Left ventricle myocardium inferior (tissue), 1 donor: ENCODE results near the gene SAYSD1. TPM values are rescaled to one million over a fixed set of nuclear protein-coding genes. Genes with fewer than 3 reads are reported as not detected.
"Not testable (repeated sequence)": the region's sequence is repeated elsewhere in the genome, so short reads cannot be mapped to it uniquely, and the experiment has no call there.

Source experiments
- DNase-seq: peaks from one replicate; pipeline ENCODE4 v3.0.0-alpha.2; 2020
- H3K27ac ChIP-seq: fragments of 200-600 bp; replicated peaks from 2 replicates; pipeline ENCODE4 v1.8.0; 2021
- H3K27me3 ChIP-seq: fragments of 200-600 bp; 2 replicates; pipeline ENCODE4 v1.8.0; 2021; ENCODE audit warnings: low read depth
- H3K36me3 ChIP-seq: fragments of 200-600 bp; 2 replicates; pipeline ENCODE4 v1.8.0; 2021
- H3K4me1 ChIP-seq: fragments of 200-600 bp; 2 replicates; pipeline ENCODE4 v1.8.0; 2021
- H3K4me3 ChIP-seq: fragments of 200-600 bp; 2 replicates; pipeline ENCODE4 v1.8.0; 2021; ENCODE audit warnings: mild to moderate bottlenecking, moderate library complexity
- H3K9me3 ChIP-seq: fragments of 200-600 bp; replicated peaks from 2 replicates; pipeline ENCODE4 v1.8.0; 2021
- intact Hi-C: fragments of 100-400 bp; cut with micrococcal nuclease; formaldehyde crosslinking; loops from one replicate; pipeline ENCODE4 v1.11.0; 2022
- total RNA-seq: library from RNA; stranded (reverse); fragmentation: NEBNext Ultra II Directional; extraction: Animal tissue kit (Norgen Biotek cat#: 25700); gene quantifications from one replicate; pipeline ENCODE4 v1.2.1, GENCODE V29; 2021
- TF ChIP-seq, protein P1 (sequence below): fragments of 200-600 bp; IDR thresholded peaks from 2 replicates; pipeline ENCODE4 v1.8.0; 2021; ENCODE audit warnings: antibody characterized with exemption, mild to moderate bottlenecking, borderline replicate concordance
- donor health status: DM: no; HTN: yes; CAD: no; lungs with severe emphysema.

Gene SAYSD1
- total RNA-seq, 1 donor from 2014 or later, result 10.0 TPM

DNA sequence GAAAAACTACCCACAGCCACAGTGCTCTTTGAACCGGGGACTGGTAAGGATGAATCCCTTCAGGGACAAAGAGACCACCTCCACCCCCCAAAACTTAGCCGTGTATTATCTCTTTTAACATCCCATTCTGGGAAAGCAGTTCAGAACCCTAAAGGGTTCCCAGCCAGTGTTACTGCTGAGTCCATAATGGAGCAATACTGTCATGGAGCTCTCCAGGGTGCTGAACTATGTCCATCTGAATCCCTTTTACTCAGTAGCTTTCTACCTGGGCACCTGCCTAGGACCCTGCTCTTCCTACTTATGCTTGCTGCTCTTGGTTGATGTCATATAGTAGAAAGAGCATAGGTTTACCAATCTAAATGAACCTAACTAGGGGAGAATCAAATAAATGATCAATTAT, 22.3 kb upstream of the SAYSD1 start:
- Histone ChIP-seq H3K27me3 (peaks cover 24% of the 10 kb centered on the region), H3K4me3 (no peak overlapping the region), H3K27ac (no peak overlapping the region), H3K4me1 (peaks cover 6% of the 10 kb centered on the region), H3K9me3 (peaks cover 22% of the 10 kb centered on the region), H3K36me3 (no peaks in the 10 kb centered on the region)
- intact Hi-C loops, result no loop called here
- DNase-seq, result no peak
- TF ChIP-seq, protein P1, sequence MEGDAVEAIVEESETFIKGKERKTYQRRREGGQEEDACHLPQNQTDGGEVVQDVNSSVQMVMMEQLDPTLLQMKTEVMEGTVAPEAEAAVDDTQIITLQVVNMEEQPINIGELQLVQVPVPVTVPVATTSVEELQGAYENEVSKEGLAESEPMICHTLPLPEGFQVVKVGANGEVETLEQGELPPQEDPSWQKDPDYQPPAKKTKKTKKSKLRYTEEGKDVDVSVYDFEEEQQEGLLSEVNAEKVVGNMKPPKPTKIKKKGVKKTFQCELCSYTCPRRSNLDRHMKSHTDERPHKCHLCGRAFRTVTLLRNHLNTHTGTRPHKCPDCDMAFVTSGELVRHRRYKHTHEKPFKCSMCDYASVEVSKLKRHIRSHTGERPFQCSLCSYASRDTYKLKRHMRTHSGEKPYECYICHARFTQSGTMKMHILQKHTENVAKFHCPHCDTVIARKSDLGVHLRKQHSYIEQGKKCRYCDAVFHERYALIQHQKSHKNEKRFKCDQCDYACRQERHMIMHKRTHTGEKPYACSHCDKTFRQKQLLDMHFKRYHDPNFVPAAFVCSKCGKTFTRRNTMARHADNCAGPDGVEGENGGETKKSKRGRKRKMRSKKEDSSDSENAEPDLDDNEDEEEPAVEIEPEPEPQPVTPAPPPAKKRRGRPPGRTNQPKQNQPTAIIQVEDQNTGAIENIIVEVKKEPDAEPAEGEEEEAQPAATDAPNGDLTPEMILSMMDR, result no peak

DNA sequence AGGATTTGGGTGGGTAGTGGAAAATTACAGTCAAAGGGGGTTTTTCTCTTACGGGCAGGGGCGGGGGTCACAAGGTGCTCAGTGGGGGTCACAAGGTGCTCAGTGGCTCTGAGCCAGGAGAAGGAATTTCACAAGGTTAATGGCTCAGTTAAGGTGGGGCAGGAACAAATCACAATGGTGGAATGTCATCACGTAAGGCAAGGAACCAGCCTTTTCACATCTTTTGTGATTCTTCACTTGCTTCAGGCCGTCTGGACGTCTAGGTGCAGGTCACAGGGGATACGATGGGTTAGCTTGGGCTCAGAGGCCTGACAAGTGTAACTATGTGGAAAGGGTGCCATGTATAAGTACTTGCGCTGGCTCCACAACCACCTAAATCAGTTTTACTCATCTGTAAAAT, 21.2 kb upstream of the SAYSD1 start:
- H3K4me1 ChIP-seq, H3K36me3 ChIP-seq, H3K4me3 ChIP-seq, H3K27ac ChIP-seq, DNase-seq, intact Hi-C loops: not testable (repeated sequence)
- Histone ChIP-seq H3K9me3 (peaks cover 22% of the 10 kb centered on the region), H3K27me3 (peaks cover 24% of the 10 kb centered on the region)

DNA sequence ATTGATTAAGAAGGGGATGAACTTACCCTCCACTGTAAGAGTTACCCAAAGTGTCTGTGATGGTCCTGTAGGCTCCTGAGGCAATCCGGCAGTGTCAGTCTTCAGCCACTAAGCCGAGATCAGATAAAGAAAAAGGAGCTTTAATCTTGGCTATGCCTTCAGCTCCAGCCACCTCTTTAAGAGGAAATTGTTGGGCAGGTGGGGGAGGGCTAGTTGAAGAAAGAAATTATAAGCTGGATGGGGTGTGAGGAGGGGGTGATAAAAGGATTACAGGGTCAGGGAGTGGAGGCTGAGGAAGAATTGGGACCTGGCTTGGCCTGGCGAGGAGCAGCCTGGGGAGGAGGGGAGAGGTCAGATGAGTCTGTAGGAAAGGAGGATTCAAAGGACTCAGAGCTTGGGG, 19.8 kb upstream of the SAYSD1 start:
- peaks cover 20% of the 10 kb centered on the region for H3K27me3 ChIP-seq
- peaks cover 22% of the 10 kb centered on the region for H3K9me3 ChIP-seq
- H3K27ac ChIP-seq, H3K36me3 ChIP-seq, H3K4me3 ChIP-seq, H3K4me1 ChIP-seq, intact Hi-C loops, DNase-seq: not testable (repeated sequence)

DNA sequence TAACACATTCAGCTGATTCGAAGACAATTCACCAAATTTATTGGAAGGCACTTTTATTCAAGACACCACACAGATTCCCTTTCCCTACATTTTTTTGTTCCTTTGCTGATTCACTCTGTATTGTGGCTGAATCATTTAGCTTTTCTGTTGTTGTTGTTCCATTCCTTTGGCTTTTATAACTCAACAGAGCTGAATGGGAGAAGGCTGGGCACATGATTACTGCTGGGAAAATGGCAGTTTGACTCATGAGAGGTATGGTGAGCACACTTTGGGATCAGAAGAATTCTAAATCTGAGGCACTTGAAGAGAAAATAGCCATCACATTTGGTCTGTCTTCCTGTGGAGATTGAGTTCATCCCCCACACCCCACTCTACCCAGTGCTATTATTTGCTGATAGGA, 15.7 kb upstream of the SAYSD1 start:
- TF ChIP-seq, protein P1, result no peak
- no peaks in the 10 kb centered on the region for H3K9me3 ChIP-seq

DNA sequence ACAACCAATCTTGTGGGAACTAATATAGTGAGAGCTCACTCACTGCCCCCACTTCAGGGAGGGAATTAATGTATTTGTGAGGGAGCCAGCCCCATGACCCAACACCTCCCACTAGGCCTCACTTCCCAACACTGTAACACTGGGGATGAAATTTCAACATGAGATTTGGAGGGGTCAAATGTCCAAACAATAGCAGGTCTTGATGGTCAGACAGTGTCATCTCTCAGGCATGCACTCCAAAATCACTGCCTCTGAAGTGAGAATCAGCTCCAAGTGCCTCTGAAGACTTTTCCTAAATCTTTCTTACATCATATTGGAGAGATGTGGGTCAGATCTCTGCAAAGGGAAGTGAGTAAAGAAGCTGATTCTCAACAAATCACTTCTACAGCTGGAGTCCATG, 13.8 kb upstream of the SAYSD1 start:
- Histone ChIP-seq H3K27ac (no peak overlapping the region), H3K4me1 (peaks cover 3% of the 10 kb centered on the region), H3K9me3 (no peaks in the 10 kb centered on the region), H3K4me3 (no peak overlapping the region), H3K36me3 (no peaks in the 10 kb centered on the region), H3K27me3 (peaks cover 3% of the 10 kb centered on the region)
- DNase-seq, result no peak
- TF ChIP-seq, protein P1, result no peak
- intact Hi-C loops, result no loop called here

More for the DNA sequence above, 15.7 kb upstream of the SAYSD1 start:
- H3K27ac ChIP-seq, result no peak overlapping the region
- H3K4me1 ChIP-seq, result no peaks in the 10 kb centered on the region
- no peak for DNase-seq
- no peak overlapping the region for H3K4me3 ChIP-seq
- peaks cover 11% of the 10 kb centered on the region for H3K27me3 ChIP-seq
- intact Hi-C loops, result no loop called here
- H3K36me3 ChIP-seq, result no peaks in the 10 kb centered on the region

DNA sequence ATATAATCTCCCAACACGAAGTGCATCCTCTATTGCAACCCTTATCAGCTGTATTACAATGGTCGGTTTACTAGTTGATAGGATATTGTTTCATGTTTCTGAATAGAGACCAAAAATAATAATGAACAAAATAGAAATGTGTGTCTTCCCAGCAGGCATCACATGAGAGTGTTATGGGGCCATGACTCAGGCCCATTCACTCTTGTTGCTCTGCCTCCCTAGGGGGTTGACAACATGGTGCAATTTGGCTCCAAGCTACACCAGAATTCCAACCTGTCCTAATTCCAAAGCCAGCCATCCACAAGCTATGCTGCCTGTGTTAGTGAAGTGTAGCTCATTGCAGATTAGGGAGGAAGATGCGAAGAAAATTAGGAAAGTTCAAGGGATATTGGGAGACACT, 13.1 kb upstream of the SAYSD1 start:
- no peaks in the 10 kb centered on the region for H3K27me3 ChIP-seq
- H3K27ac ChIP-seq, result no peak overlapping the region
- TF ChIP-seq, protein P1, result no peak
- no peak overlapping the region for H3K4me3 ChIP-seq
- no peaks in the 10 kb centered on the region for H3K36me3 ChIP-seq
- intact Hi-C loops, result no loop called here
- DNase-seq, result no peak
- no peaks in the 10 kb centered on the region for H3K9me3 ChIP-seq
- peaks cover 3% of the 10 kb centered on the region for H3K4me1 ChIP-seq

DNA sequence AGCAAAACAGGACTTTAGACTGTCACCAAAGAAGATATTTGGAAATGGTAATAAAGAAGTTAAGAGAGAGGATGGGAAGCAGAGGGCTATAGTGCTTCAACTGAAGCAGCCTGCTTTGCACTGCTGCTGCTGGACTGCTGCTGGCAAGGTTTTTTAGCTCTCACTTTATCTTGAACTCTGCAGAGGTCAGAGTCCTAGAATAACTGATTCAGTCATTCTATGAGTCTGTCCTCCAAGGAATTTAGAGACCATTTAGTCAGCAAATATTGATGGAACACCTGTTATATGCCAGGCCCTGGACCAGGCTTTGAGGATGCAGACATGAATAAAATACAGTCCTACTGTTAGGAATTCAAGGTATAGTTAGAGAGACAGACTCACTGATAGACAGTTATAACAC, 9.1 kb upstream of the SAYSD1 start:
- TF ChIP-seq, protein P1, result no peak
- intact Hi-C loops, result no loop called here
- no peak for DNase-seq
- H3K4me1 ChIP-seq, result peaks cover 3% of the 10 kb centered on the region
- no peaks in the 10 kb centered on the region for H3K9me3 ChIP-seq
- no peaks in the 10 kb centered on the region for H3K27me3 ChIP-seq
- H3K36me3 ChIP-seq, result no peaks in the 10 kb centered on the region
- no peak overlapping the region for H3K4me3 ChIP-seq
- no peak overlapping the region for H3K27ac ChIP-seq
